HepG2 (cell line): ENCODE measurements around the gene FUZ. TPM values are rescaled to one million over a fixed set of nuclear protein-coding genes. Genes with fewer than 3 reads are reported as not detected.

ENCODE experiments used
- EP300 ChIP-seq, 3 experiments: sonication (generic) in 1 of 3; formaldehyde crosslinking in 1 of 3; IDR thresholded peaks; 2 replicates each; pipeline versions ENCODE4 v1.5.1 to v1.6.1; 2011 to 2020; ENCODE audit warnings: low read depth in 2 of 3, low read length in 2 of 3, borderline replicate concordance in 1 of 3, improper control_type of control experiment in 1 of 3, mild to moderate bottlenecking in 1 of 3, missing genetic modification reagents in 1 of 3, moderate library complexity in 1 of 3
- MAZ ChIP-seq, 2 experiments: sonication (generic) in 1 of 2; formaldehyde crosslinking in 1 of 2; IDR thresholded peaks; 2 replicates each; pipeline versions ENCODE4 v1.5.0 to v1.6.1; 2012 to 2020; ENCODE audit warnings: low read depth in 2 of 2, mild to moderate bottlenecking in 2 of 2, borderline replicate concordance in 1 of 2, improper control_type of control experiment in 1 of 2, low read length in 1 of 2, missing genetic modification reagents in 1 of 2, moderate library complexity in 1 of 2
- MLXIP ChIP-seq: sonication (generic); formaldehyde crosslinking; IDR thresholded peaks from 2 replicates; pipeline ENCODE4 v1.9.0; 2021; ENCODE audit warnings: missing genetic modification reagents, borderline replicate concordance
- NFYC ChIP-seq: IDR thresholded peaks from 2 replicates; pipeline ENCODE4 v1.6.1; 2016; ENCODE audit warnings: missing genetic modification reagents, missing compliant biosample characterization
- PLSCR1 ChIP-seq: sonication (generic); formaldehyde crosslinking; IDR thresholded peaks from 2 replicates; pipeline ENCODE4 v1.5.0; 2020; ENCODE audit warnings: missing genetic modification reagents, mild to moderate bottlenecking, borderline replicate concordance
- ZFP41 ChIP-seq: sonication (generic); formaldehyde crosslinking; IDR thresholded peaks from 2 replicates; pipeline ENCODE4 v1.4.0; 2020; ENCODE audit warnings: mild to moderate bottlenecking, missing genetic modification reagents, borderline replicate concordance
- ZNF704 ChIP-seq: sonication (generic); formaldehyde crosslinking; IDR thresholded peaks from 2 replicates; pipeline ENCODE4 v1.8.1; 2023; ENCODE audit warnings: mild to moderate bottlenecking, inconsistent platforms, moderate library complexity, missing genetic modification reagents, borderline replicate concordance
- polyA plus RNA-seq, 8 experiments: library from polyadenylated mRNA; depleted of rRNA in 3 of 8; stranded (reverse) in 7 of 8; unstranded in 1 of 8; fragments of >200 nt; fragmentation: Illumina TruSeq in 4 of 8; extraction: Trizol in 4 of 8; gene quantifications; 2 replicates each; pipeline versions ENCODE4 v1.2.1 to v1.2.3, GENCODE V29; 2011 to 2016; ENCODE audit warnings: low read depth in 4 of 8, missing spikeins in 1 of 8, mixed read lengths in 1 of 8; ENCODE audit not compliant: insufficient read depth in 1 of 8
- total RNA-seq, 5 experiments: library from RNA; depleted of rRNA; stranded (reverse); fragments of >200 nt; fragmentation: Illumina TruSeq; extraction: Trizol; gene quantifications; 2 replicates each; pipeline ENCODE4 v1.2.3, GENCODE V29; 2016; ENCODE audit warnings: low read depth in 1 of 5
- TF ChIP-seq, protein P1 (sequence below): sonication (generic); formaldehyde crosslinking; IDR thresholded peaks from 2 replicates; pipeline ENCODE4 v1.4.0; 2020; ENCODE audit warnings: missing genetic modification reagents

The FUZ gene
- total and polyA plus RNA-seq, 2 of the 13 experiments (the other 11 are each of a cell fraction or from before 2014, with no cell fraction given), result 0.08 TPM; not detected in 1

GRCh38 chr19:49833599-49833998 is 20.5 kb upstream of the FUZ start (continued):
- TF ChIP-seq MLXIP (CRISPR knock-in tag), result no peak
- no peak for TF ChIP-seq NFYC (CRISPR knock-in tag)
- no peak for TF ChIP-seq EP300 (IDR thresholded peaks at IDR 0.05; ENCODE audit: low read depth in 2 of 2, low read length in 2 of 2)
- no peak for TF ChIP-seq EP300 (CRISPR knock-in tag; IDR thresholded peaks at IDR 0.05; ENCODE audit: borderline replicate concordance)
- TF ChIP-seq, protein P1, sequence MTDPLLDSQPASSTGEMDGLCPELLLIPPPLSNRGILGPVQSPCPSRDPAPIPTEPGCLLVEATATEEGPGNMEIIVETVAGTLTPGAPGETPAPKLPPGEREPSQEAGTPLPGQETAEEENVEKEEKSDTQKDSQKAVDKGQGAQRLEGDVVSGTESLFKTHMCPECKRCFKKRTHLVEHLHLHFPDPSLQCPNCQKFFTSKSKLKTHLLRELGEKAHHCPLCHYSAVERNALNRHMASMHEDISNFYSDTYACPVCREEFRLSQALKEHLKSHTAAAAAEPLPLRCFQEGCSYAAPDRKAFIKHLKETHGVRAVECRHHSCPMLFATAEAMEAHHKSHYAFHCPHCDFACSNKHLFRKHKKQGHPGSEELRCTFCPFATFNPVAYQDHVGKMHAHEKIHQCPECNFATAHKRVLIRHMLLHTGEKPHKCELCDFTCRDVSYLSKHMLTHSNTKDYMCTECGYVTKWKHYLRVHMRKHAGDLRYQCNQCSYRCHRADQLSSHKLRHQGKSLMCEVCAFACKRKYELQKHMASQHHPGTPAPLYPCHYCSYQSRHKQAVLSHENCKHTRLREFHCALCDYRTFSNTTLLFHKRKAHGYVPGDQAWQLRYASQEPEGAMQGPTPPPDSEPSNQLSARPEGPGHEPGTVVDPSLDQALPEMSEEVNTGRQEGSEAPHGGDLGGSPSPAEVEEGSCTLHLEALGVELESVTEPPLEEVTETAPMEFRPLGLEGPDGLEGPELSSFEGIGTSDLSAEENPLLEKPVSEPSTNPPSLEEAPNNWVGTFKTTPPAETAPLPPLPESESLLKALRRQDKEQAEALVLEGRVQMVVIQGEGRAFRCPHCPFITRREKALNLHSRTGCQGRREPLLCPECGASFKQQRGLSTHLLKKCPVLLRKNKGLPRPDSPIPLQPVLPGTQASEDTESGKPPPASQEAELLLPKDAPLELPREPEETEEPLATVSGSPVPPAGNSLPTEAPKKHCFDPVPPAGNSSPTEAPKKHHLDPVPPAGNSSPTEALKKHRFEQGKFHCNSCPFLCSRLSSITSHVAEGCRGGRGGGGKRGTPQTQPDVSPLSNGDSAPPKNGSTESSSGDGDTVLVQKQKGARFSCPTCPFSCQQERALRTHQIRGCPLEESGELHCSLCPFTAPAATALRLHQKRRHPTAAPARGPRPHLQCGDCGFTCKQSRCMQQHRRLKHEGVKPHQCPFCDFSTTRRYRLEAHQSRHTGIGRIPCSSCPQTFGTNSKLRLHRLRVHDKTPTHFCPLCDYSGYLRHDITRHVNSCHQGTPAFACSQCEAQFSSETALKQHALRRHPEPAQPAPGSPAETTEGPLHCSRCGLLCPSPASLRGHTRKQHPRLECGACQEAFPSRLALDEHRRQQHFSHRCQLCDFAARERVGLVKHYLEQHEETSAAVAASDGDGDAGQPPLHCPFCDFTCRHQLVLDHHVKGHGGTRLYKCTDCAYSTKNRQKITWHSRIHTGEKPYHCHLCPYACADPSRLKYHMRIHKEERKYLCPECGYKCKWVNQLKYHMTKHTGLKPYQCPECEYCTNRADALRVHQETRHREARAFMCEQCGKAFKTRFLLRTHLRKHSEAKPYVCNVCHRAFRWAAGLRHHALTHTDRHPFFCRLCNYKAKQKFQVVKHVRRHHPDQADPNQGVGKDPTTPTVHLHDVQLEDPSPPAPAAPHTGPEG (CRISPR knock-in tag), result no peak
- TF ChIP-seq MAZ (IDR thresholded peaks at IDR 0.05; ENCODE audit: borderline replicate concordance, low read depth, low read length), result no peak
- TF ChIP-seq MAZ (CRISPR knock-in tag; IDR thresholded peaks at IDR 0.05; ENCODE audit: low read depth), result no peak
- TF ChIP-seq ZNF704, result no peak
- TF ChIP-seq PLSCR1, result no peak
- no peak for TF ChIP-seq ZFP41 (CRISPR knock-in tag)
- TF ChIP-seq, all 625 proteins: peak for 0
